Measurements from ENCODE around the gene SNRNP70.
"Not testable (repeated sequence)": the region's sequence is repeated elsewhere in the genome, so short reads cannot be mapped to it uniquely, and the experiment has no call there.

SNRNP70 gene

DNA sequence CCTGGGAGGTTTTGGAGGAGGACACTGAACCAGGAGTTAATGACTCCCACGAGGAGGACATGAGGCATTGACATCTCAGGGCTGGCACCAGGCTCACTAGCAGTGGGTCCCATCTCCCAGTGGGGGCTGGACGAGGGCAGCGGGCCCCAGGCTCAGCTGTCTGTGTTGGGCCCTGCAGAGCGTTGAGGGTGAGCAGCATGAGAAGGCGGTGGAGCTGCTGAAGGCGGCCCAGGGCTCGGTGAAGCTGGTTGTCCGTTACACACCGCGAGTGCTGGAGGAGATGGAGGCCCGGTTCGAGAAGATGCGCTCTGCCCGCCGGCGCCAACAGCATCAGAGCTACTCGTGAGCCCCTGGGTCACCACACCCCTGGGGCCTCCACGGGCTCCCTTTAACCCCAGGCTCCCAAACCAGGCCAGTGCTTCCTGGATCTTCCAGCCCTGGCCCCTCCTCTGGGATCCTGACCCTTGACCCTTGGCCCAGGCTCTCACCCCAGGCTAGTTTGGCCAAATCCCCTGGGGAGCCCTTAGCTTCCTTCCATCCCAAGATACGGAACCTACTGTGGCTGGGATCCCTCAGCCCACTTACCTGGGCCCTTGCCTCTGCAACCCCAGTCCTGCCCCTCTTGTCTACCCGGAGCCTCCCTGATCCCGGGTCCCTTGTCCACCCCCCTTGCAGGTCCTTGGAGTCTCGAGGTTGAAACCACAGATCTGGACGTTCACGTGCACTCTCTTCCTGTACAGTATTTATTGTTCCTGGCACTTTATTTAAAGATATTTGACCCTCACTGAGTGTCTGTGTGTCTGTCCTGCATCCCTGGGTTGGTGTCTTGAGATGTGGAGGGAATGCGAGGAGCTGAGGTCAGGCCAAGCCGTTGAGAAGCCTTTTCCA lies 32.7 kb downstream of the SNRNP70 start:
- Mint-ChIP-seq H3K4me1 (ENCODE audit: low read depth) (peaks cover 37% of the 10 kb centered on the region), H3K36me3 (ENCODE audit: low read depth) (peaks cover 5% of the 10 kb centered on the region), H3K27ac (peak overlapping the region; percentile 93), H3K9me3 (no peaks in the 10 kb centered on the region), H3K27me3 (peaks cover 11% of the 10 kb centered on the region), H3K4me3 (peak overlapping the region; percentile 85)
- no peak for DNase-seq

- H3K4me3 Mint-ChIP-seq, result peak within 1 kb of the TSS; percentile 85
- no peaks in the 10 kb centered on the region for H3K9me3 Mint-ChIP-seq
- DNase-seq, result peak; percentile 98
- H3K36me3 Mint-ChIP-seq (ENCODE audit: low read depth), result peaks cover 5% of the 10 kb centered on the region
- H3K27ac Mint-ChIP-seq, result peak within 1 kb of the TSS; percentile 93
- peaks cover 11% of the 10 kb centered on the region for H3K27me3 Mint-ChIP-seq
- peaks cover 31% of the 10 kb centered on the region for H3K4me1 Mint-ChIP-seq (ENCODE audit: low read depth)
These were observed 33.5 kb downstream of the SNRNP70 start, which contains the start of gene C19orf73 for GRCh38 chr19:49118565-49119410. Gene C19orf73, minus strand, starts transcription at chr19:49119143. Its CDS starts 121 bp downstream, at chr19:49119022.

GRCh38 chr19:49119411-49120324 lies 34.4 kb downstream of the SNRNP70 start, which contains the start of gene PPFIA3:
Gene PPFIA3, plus strand, starts transcription at chr19:49119544. Its CDS starts 8,330 bp downstream, at chr19:49127874.
- Mint-ChIP-seq H3K4me1 (ENCODE audit: low read depth) (peaks cover 28% of the 10 kb centered on the region), H3K4me3 (peak within 1 kb of the TSS; percentile 85), H3K27ac (peak within 1 kb of the TSS; percentile 93), H3K9me3 (no peaks in the 10 kb centered on the region), H3K27me3 (peaks cover 11% of the 10 kb centered on the region), H3K36me3 (ENCODE audit: low read depth) (peaks cover 5% of the 10 kb centered on the region)
- peak; percentile 58 for DNase-seq

- H3K27me3 Mint-ChIP-seq, result peaks cover 11% of the 10 kb centered on the region
- peaks cover 24% of the 10 kb centered on the region for H3K4me1 Mint-ChIP-seq (ENCODE audit: low read depth)
- no peak for DNase-seq
- peaks cover 5% of the 10 kb centered on the region for H3K36me3 Mint-ChIP-seq (ENCODE audit: low read depth)
- H3K27ac Mint-ChIP-seq, result peak overlapping the region; percentile 37
- no peaks in the 10 kb centered on the region for H3K9me3 Mint-ChIP-seq
- peak overlapping the region; percentile 74 for H3K4me3 Mint-ChIP-seq
These were observed 35.1 kb downstream of the SNRNP70 start for GRCh38 chr19:49120325-49120683.

DNA sequence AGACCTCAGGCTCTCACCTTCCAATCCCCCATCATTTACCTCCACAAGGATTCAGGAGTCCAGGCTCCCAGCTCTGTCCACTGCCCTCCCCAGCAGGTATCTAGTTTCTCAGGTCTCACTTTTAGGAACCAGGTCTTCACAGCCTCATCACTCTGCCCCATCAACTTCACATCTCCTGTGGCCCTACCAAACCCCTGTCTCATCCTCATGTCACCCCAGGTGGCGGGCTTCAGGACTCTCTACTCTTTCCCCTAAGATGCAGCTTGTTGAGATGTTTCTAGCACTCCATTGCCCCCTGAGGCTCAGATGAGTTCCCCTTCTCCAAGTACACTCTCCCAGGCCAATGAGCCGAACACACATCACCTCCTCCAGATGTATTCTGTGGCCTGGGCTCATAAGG lies 35.6 kb downstream of the SNRNP70 start:
- Mint-ChIP-seq H3K27me3 (peaks cover 11% of the 10 kb centered on the region), H3K9me3 (no peaks in the 10 kb centered on the region), H3K4me1 (ENCODE audit: low read depth) (peaks cover 24% of the 10 kb centered on the region), H3K27ac (no peak overlapping the region), H3K4me3 (peak overlapping the region; percentile 74), H3K36me3 (ENCODE audit: low read depth) (peaks cover 5% of the 10 kb centered on the region)
- no peak for DNase-seq

DNA sequence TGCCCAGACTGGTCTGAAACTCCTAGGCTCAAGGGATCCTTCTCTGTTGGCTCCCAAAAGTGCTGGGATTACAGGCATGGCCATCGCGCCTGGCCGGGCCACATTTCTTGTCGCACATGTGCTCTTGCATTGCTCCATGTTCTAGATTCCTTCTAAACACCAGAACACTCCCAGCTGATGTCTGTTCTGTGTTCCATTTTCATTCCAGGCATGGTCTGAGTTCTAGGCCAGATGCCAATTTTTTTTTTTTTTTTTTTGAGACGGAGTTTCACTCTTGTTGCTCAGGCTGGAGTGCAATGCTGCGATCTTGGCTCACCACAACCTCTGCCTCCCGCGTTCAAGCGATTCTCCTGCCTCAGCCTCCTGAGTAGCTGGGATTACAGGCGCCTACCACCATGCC lies 36.6 kb downstream of the SNRNP70 start:
- not testable (repeated sequence) for H3K9me3 Mint-ChIP-seq; DNase-seq; H3K36me3 Mint-ChIP-seq (ENCODE audit: low read depth); H3K4me3 Mint-ChIP-seq; H3K27ac Mint-ChIP-seq
- Mint-ChIP-seq H3K4me1 (ENCODE audit: low read depth) (peaks cover 22% of the 10 kb centered on the region), H3K27me3 (peaks cover 11% of the 10 kb centered on the region)

DNA sequence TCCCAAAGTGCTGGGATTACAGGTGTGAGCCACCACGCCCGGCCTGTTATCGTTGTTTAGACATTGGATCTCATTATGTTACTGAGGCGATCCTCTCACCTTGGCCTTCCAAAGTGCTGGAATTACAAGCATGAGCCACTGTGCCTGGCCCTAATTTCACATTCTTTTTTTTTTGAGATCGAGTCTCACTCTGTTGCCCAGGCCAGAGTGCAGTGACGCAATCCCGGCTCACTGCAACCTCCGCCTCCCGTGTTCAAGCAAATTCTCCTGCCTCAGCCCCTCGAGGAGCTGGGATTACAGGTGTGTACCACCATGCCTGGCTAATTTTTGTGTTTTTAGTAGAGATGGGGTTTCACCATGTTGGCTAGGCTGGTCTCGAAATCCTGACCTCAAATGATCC lies 38.0 kb downstream of the SNRNP70 start:
- DNase-seq; H3K9me3 Mint-ChIP-seq; H3K36me3 Mint-ChIP-seq (ENCODE audit: low read depth); H3K4me3 Mint-ChIP-seq; H3K27ac Mint-ChIP-seq: not testable (repeated sequence)
- Mint-ChIP-seq H3K4me1 (ENCODE audit: low read depth) (peaks cover 16% of the 10 kb centered on the region), H3K27me3 (peaks cover 11% of the 10 kb centered on the region)

DNA sequence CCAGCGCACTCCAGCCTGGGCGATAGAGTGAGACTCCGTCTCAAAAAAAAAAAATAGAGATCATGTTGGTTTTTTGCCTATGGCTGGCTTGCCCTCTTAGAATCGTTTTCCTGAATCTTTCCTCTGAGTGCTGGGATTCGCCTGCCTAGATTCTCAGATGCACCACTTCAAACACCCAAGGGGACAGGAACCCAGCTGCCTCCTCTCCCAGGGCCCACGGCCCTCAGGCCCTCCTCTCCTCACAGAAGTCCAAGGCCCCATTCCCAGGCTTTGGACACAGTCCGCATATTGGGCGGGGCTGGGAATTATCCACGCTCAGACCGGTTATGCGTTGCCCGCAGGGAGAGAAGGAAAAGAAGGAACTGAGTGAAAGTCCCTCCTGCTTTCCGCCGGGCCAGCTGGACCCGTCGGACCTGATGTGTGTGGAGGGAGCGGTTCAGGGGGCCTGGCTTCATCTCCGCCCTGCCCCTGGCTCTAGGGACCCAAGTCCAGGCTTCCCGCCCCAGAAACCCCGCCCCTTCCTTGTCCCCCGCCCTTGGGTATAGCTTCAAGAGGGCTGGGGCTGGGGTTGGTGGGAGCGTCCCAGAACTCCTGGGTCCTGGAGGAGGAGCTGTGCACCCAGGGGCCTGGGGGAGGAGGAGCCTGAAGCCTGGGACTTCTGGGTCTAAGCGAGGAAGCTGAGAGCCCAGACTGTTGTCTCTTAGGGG lies 39.9 kb downstream of the SNRNP70 start:
- H3K4me3 Mint-ChIP-seq, result no peak overlapping the region
- H3K27me3 Mint-ChIP-seq, result peaks cover 8% of the 10 kb centered on the region
- no peak for DNase-seq
- peaks cover 25% of the 10 kb centered on the region for H3K4me1 Mint-ChIP-seq (ENCODE audit: low read depth)
- no peaks in the 10 kb centered on the region for H3K9me3 Mint-ChIP-seq
- H3K27ac Mint-ChIP-seq, result no peak overlapping the region
- H3K36me3 Mint-ChIP-seq (ENCODE audit: low read depth), result no peaks in the 10 kb centered on the region

- Mint-ChIP-seq H3K36me3 (ENCODE audit: low read depth) (no peaks in the 10 kb centered on the region), H3K27me3 (no peaks in the 10 kb centered on the region), H3K4me3 (no peak overlapping the region), H3K9me3 (no peaks in the 10 kb centered on the region), H3K27ac (no peak overlapping the region), H3K4me1 (ENCODE audit: low read depth) (peaks cover 19% of the 10 kb centered on the region)
- no peak for DNase-seq
These were observed 41.3 kb downstream of the SNRNP70 start for GRCh38 chr19:49126575-49126974.

- not testable (repeated sequence) for DNase-seq; H3K27me3 Mint-ChIP-seq; H3K4me3 Mint-ChIP-seq; H3K27ac Mint-ChIP-seq; H3K36me3 Mint-ChIP-seq (ENCODE audit: low read depth); H3K9me3 Mint-ChIP-seq
- H3K4me1 Mint-ChIP-seq (ENCODE audit: low read depth), result peaks cover 19% of the 10 kb centered on the region
These were observed 42.0 kb downstream of the SNRNP70 start for GRCh38 chr19:49127225-49127624.

GRCh38 chr19:49127674-49128544 lies 42.7 kb downstream of the SNRNP70 start:
- Mint-ChIP-seq H3K9me3 (no peaks in the 10 kb centered on the region), H3K4me1 (ENCODE audit: low read depth) (peaks cover 20% of the 10 kb centered on the region), H3K4me3 (peak overlapping the region; percentile 79), H3K27ac (peak overlapping the region; percentile 93), H3K27me3 (no peaks in the 10 kb centered on the region), H3K36me3 (ENCODE audit: low read depth) (no peaks in the 10 kb centered on the region)
- peak; percentile 98 for DNase-seq

- Mint-ChIP-seq H3K36me3 (ENCODE audit: low read depth) (no peaks in the 10 kb centered on the region), H3K27me3 (peaks cover 4% of the 10 kb centered on the region), H3K27ac (no peak overlapping the region), H3K4me1 (ENCODE audit: low read depth) (peaks cover 25% of the 10 kb centered on the region), H3K4me3 (peak overlapping the region; percentile 79), H3K9me3 (no peaks in the 10 kb centered on the region)
- no peak for DNase-seq
These were observed 43.4 kb downstream of the SNRNP70 start for GRCh38 chr19:49128545-49129237.
